ENCODE data around the gene IGF1.

DNA sequence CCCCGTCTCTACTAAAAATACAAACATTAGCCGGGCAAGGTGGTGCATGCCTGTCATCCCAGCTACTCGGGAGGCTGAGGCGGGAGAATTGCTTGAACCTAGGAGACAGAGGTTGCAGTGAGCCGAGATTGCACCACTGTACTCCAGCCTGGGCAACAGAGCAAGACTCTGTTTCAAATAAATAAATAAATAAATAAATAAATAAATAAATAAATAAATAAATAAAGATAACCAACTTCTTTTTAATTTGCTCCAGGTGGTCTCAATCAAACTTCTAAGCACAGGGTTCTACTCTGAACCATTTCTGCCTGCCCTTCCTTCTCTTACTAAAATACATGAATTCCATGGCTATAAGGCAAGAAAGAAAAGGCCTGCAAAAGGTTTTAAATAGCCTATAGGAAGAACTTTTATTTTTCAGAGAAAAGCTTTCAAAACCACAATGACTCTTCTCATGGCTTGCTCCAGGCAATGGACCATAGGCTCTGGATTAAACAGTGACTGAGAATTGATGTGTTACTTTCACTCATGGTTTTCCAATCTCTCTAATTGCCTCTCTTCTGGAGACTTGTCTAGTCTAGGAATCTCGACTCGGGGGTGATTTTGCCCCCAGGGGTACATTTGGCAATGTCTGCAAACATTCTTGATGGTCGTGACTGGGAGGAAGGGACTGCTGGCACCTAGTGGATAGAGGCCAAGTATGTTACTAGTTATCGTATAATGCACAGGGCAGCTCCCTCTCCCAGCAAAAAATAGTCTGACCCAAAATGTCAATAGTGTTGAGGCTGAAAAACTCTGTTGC lies 14.4 kb downstream of the IGF1 start:
- no peak for TF ChIP-seq EGR1 (IDR thresholded peaks at IDR 0.05; ENCODE audit: borderline replicate concordance in 1 of 2, low read depth in 2 of 2, low read length in 2 of 2)
- no peak for TF ChIP-seq CTCF (IDR thresholded peaks at IDR 0.05 in 2 of 3, conservative IDR thresholded peaks at IDR 0.05 in 1 of 3; ENCODE audit: control insufficient read depth in 2 of 3, extremely low read depth in 1 of 3, insufficient read depth in 1 of 3, low read depth in 3 of 3, low read length in 3 of 3)
- TF ChIP-seq ASH2L (IDR thresholded peaks at IDR 0.05; ENCODE audit: borderline replicate concordance, low read depth): no peak
- no peak for TF ChIP-seq HDAC6 (IDR thresholded peaks at IDR 0.05; ENCODE audit: unreplicated experiment)
- no peak for TF ChIP-seq EZH2 (IDR thresholded peaks at IDR 0.05; ENCODE audit: borderline replicate concordance, control insufficient read depth, low read depth, low read length)
- no peak for TF ChIP-seq POLR2AphosphoS5 (IDR thresholded peaks at IDR 0.05; ENCODE audit: low read length)
- TF ChIP-seq, protein P1, sequence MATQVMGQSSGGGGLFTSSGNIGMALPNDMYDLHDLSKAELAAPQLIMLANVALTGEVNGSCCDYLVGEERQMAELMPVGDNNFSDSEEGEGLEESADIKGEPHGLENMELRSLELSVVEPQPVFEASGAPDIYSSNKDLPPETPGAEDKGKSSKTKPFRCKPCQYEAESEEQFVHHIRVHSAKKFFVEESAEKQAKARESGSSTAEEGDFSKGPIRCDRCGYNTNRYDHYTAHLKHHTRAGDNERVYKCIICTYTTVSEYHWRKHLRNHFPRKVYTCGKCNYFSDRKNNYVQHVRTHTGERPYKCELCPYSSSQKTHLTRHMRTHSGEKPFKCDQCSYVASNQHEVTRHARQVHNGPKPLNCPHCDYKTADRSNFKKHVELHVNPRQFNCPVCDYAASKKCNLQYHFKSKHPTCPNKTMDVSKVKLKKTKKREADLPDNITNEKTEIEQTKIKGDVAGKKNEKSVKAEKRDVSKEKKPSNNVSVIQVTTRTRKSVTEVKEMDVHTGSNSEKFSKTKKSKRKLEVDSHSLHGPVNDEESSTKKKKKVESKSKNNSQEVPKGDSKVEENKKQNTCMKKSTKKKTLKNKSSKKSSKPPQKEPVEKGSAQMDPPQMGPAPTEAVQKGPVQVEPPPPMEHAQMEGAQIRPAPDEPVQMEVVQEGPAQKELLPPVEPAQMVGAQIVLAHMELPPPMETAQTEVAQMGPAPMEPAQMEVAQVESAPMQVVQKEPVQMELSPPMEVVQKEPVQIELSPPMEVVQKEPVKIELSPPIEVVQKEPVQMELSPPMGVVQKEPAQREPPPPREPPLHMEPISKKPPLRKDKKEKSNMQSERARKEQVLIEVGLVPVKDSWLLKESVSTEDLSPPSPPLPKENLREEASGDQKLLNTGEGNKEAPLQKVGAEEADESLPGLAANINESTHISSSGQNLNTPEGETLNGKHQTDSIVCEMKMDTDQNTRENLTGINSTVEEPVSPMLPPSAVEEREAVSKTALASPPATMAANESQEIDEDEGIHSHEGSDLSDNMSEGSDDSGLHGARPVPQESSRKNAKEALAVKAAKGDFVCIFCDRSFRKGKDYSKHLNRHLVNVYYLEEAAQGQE (IDR thresholded peaks at IDR 0.05; ENCODE audit: low read depth, low read length): no peak
- TF ChIP-seq PBX3 (IDR thresholded peaks at IDR 0.05; ENCODE audit: insufficient replicate concordance, low read depth, low read length): no peak
- TF ChIP-seq ZNF274 (IDR thresholded peaks at IDR 0.05; ENCODE audit: insufficient read depth, insufficient read length): no peak
- TF ChIP-seq, protein P2, sequence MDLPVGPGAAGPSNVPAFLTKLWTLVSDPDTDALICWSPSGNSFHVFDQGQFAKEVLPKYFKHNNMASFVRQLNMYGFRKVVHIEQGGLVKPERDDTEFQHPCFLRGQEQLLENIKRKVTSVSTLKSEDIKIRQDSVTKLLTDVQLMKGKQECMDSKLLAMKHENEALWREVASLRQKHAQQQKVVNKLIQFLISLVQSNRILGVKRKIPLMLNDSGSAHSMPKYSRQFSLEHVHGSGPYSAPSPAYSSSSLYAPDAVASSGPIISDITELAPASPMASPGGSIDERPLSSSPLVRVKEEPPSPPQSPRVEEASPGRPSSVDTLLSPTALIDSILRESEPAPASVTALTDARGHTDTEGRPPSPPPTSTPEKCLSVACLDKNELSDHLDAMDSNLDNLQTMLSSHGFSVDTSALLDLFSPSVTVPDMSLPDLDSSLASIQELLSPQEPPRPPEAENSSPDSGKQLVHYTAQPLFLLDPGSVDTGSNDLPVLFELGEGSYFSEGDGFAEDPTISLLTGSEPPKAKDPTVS (IDR thresholded peaks at IDR 0.05; ENCODE audit: low read depth, low read length): no peak
